ENCODE measurements around the gene PSMG3.

- TF ChIP-seq CTCF (IDR thresholded peaks at IDR 0.05) = no peak
- no peak for TF ChIP-seq EP300 (IDR thresholded peaks at IDR 0.05)
- no peak for TF ChIP-seq POLR2A (IDR thresholded peaks at IDR 0.05)
These were observed 38.5 kb upstream of the PSMG3 start for GRCh38 chr7:1608318-1608717.
